ENCODE measurements around the gene DAPL1.

The DAPL1 gene

GRCh38 chr2:158778243-158778642, 16.9 kb upstream of the DAPL1 start:
- DNase-seq: no peak

- no peak for DNase-seq
Observed at GRCh38 chr2:158779621-158780020, 15.5 kb upstream of the DAPL1 start.

GRCh38 chr2:158781353-158781961, 13.7 kb upstream of the DAPL1 start:
- DNase-seq: no peak

GRCh38 chr2:158782136-158782535, 13.0 kb upstream of the DAPL1 start:
- no peak for DNase-seq

- no peak for DNase-seq
Observed at GRCh38 chr2:158782616-158783015, 12.5 kb upstream of the DAPL1 start.

- no peak for DNase-seq
Observed at GRCh38 chr2:158783923-158784322, 11.2 kb upstream of the DAPL1 start.

- DNase-seq: no peak
Observed at GRCh38 chr2:158786897-158787296, 8.2 kb upstream of the DAPL1 start.

- no peak for DNase-seq
Observed at GRCh38 chr2:158788951-158789350, 6.2 kb upstream of the DAPL1 start.

GRCh38 chr2:158796652-158797051, 1.5 kb downstream of the DAPL1 start:
- DNase-seq: no peak

- peak; percentile 23 to 81 for DNase-seq
Observed at GRCh38 chr2:158797963-158798700, 3.0 kb downstream of the DAPL1 start.

GRCh38 chr2:158799181-158799580, 4.1 kb downstream of the DAPL1 start:
- no peak for DNase-seq

GRCh38 chr2:158803506-158803905, 8.4 kb downstream of the DAPL1 start:
- no peak for DNase-seq

- no peak for DNase-seq
Observed at GRCh38 chr2:158805255-158805654, 10.1 kb downstream of the DAPL1 start.

- DNase-seq: no peak
Observed at GRCh38 chr2:158805936-158806335, 10.8 kb downstream of the DAPL1 start.

GRCh38 chr2:158806941-158807340, 11.8 kb downstream of the DAPL1 start:
- DNase-seq: no peak

GRCh38 chr2:158808426-158808825, 13.3 kb downstream of the DAPL1 start:
- no peak for DNase-seq

GRCh38 chr2:158809816-158810215, 14.7 kb downstream of the DAPL1 start:
- DNase-seq: no peak

GRCh38 chr2:158810731-158811460, 15.8 kb downstream of the DAPL1 start:
- DNase-seq: no peak

- peak in 1 of 2 experiments; percentile 22 for DNase-seq
Observed at GRCh38 chr2:158815166-158815565, 20.0 kb downstream of the DAPL1 start.

GRCh38 chr2:158815658-158816057, 20.5 kb downstream of the DAPL1 start:
- DNase-seq: peak; percentile 16 to 46

- DNase-seq: no peak
Observed at GRCh38 chr2:158817588-158817987, 22.5 kb downstream of the DAPL1 start.

- DNase-seq: peak in 1 of 2 experiments; percentile 32
Observed at GRCh38 chr2:158818511-158818910, 23.4 kb downstream of the DAPL1 start.

- DNase-seq: no peak
Observed at GRCh38 chr2:158822193-158822592, 27.1 kb downstream of the DAPL1 start.

Data from NCI-H446 (cell line).